Measurements from ENCODE around the gene HOXA7.

Gene HOXA7

DNA sequence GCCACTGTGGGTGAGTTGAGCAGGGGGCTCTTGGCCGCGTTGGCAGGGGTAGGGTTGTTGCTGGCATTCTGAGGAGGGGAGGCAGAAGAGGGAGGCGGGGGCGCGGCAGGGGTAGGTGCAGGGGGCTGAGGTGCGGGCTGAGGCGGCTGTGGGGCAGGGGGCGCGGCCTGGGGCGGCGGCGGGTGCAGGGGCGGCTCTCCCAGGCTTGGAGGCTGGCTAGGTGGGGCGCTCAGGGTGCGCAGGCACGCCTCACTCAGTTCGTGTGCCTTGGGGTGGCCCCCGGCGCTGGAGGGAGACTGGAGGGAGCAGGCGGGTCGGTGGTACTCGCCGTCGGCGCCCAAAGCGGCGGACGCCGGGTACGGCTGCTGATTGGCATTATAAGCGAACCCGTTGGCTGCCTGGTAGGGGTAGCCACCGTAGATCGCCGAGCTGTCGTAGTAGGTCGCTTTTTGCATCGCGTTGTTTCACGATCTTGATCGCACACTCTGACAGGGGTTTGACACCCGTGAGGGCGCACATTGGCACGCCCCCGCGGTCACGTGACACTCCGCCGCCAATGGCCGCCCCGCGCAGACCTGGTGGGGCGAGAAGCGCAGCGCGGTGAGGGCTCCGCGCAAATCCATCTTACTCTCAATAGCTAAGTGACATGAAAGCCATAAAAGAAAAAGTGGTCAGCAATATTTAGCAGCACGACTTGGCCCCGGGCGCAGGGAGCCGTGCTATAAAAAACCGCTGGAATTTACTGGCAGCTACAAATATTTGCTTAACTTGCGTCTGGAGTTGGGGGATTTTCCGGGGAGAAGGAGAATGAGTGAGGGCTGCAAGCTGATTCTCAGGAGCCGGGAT, 46.1 kb downstream of the HOXA7 start:
- in situ Hi-C loops (cut with MboI; ENCODE audit: low sequenced_read_pairs, unreplicated experiment): no loop called here
- TF ChIP-seq, protein P1, sequence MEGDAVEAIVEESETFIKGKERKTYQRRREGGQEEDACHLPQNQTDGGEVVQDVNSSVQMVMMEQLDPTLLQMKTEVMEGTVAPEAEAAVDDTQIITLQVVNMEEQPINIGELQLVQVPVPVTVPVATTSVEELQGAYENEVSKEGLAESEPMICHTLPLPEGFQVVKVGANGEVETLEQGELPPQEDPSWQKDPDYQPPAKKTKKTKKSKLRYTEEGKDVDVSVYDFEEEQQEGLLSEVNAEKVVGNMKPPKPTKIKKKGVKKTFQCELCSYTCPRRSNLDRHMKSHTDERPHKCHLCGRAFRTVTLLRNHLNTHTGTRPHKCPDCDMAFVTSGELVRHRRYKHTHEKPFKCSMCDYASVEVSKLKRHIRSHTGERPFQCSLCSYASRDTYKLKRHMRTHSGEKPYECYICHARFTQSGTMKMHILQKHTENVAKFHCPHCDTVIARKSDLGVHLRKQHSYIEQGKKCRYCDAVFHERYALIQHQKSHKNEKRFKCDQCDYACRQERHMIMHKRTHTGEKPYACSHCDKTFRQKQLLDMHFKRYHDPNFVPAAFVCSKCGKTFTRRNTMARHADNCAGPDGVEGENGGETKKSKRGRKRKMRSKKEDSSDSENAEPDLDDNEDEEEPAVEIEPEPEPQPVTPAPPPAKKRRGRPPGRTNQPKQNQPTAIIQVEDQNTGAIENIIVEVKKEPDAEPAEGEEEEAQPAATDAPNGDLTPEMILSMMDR (IDR thresholded peaks at IDR 0.05; ENCODE audit: borderline replicate concordance, control extremely low read depth, extremely low read depth, insufficient read depth, missing control alignments): no peak
- DNase-seq (ENCODE audit: low spot score): no peak

DNA sequence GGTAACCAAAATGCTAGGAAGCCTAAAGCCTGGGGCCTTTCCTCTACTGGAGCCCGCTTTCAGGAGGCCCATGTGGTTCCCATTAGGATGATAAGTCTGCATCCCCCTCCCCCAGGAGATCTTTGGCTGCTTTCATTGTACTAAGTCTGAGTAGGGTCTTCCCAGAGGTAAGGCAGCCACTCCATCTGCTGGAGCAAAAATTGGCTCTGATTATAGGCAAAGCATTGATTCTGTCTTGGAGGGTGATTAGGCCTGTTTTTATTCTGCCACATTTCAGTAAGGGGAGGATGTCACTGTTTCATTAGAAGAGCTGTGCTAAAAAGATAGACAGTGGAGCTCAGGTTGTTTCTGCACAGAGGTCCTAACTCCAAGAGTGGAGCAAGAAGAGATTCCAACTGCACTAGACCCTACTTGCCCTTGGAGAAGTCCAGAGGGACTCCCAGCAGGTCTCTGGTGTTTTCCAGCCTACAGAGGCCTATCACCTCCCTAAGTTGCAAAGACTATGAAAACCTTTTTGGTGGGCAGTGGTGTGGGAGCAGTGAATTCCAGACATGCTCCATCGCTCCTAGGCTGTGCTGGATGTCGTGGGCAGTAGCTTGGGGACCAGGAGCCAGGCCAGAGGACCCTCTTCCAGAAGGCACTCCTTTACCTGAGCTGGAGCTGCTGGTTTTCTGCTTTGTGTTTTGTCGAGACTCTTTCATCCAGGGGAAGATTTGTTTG, 46.8 kb downstream of the HOXA7 start:
- in situ Hi-C loops (cut with MboI; ENCODE audit: low sequenced_read_pairs, unreplicated experiment): no loop called here
- TF ChIP-seq, protein P1 (IDR thresholded peaks at IDR 0.05; ENCODE audit: borderline replicate concordance, control extremely low read depth, extremely low read depth, insufficient read depth, missing control alignments): no peak
- DNase-seq (ENCODE audit: low spot score): no peak

DNA sequence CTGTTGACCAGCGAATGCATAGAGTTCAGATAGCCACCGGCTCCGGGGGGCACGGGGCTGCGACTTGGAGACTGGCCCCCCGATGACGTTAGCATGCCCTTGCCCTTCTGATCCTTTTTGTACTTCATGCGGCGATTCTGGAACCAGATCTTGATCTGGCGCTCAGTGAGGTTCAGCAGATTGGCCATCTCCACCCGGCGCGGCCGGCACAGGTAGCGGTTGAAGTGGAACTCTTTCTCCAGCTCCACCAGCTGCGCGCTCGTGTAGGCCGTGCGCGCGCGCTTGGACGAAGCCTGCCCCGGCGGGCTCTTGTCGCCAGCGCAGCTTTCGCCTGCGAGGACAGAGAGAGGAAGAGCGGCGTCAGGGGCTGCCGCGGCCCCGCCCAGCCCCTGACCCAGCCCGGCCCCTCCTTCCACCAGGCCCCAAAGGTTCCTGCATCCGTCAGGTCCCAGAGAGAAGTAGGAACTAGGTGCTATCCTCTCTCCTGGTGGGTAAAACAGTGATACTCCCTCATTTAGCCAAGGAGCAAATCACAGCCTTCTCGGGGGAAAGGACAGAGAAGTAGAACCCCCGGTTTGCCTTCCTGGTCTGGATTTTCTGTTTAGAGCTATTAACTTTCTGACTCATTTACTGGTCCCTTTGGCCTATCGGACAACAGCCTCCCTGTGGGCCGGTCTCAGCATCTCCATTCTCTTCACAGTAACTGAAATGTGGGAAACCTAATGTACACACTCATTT, 47.9 kb downstream of the HOXA7 start:
- DNase-seq (ENCODE audit: low spot score): no peak
- TF ChIP-seq, protein P1 (IDR thresholded peaks at IDR 0.05; ENCODE audit: borderline replicate concordance, control extremely low read depth, extremely low read depth, insufficient read depth, missing control alignments): no peak
- in situ Hi-C loops (cut with MboI; ENCODE audit: low sequenced_read_pairs, unreplicated experiment): no loop called here

DNA sequence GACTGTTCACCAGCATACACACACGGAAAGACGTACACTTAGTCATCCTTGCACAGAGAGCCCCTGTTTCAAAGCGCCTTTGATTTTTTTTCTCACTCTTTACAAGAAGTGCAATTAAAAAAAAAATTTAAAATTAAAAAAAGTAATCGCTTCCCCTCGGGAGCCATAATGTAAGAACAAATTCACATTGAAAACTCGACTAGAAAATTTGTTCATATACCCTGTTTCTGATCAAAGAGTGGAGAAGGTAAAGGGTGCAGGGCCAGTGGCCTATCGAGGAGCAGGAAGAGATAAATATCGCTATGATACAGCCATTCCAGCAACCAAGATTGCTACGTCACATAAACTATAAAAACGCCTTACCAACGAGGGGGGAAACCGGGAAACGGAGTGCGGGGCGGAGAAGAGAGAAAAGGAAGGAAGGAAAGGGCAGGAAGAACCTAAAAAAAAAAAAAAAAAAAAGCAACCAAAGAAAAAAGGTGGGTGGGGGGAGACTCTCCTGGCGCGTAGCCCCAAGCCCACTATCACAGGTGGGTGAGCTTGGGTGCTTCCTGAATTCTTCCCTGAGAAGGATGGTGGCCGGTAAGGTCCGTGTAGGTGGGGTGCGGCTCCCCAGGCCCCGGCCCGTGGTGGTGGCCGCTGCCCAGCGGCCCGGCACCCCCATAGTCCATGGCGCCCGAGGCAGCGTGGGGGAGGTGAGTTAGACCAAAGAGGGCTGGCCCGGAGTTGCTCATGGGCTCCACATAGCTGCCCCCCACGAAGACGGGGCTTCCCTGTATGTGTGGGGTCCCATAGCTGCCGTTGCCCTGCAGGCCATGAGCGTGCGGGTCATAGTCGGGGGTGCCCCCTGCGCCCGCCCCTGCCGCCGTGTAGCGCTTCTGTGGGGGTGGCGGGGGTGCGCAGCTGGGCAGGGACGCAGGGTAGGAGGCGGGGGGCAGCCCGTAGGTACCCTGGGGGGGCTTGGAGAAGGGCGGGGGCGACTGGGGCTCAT, 48.8 kb downstream of the HOXA7 start:
- TF ChIP-seq, protein P1 (IDR thresholded peaks at IDR 0.05; ENCODE audit: borderline replicate concordance, control extremely low read depth, extremely low read depth, insufficient read depth, missing control alignments): no peak
- in situ Hi-C loops (cut with MboI; ENCODE audit: low sequenced_read_pairs, unreplicated experiment): no loop called here
- DNase-seq (ENCODE audit: low spot score): no peak

DNA sequence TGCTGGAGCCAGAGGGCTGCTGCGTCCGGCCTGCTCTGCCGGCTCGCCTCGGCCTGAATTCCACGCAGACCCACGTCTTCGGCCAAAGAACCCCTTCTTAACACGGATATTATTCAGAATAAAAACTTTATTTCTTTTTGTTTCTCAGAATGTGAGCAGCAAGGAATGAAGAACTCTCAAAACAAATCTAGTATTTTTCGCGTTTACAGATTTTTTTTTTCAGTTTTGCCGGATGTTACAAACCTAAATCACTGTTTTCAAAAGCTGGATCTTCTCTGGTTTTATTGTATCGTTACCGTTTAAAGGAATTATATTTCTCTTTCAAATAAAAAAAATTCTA, 49.6 kb downstream of the HOXA7 start:
- in situ Hi-C loops (cut with MboI; ENCODE audit: low sequenced_read_pairs, unreplicated experiment): no loop called here
- DNase-seq (ENCODE audit: low spot score): no peak
- TF ChIP-seq, protein P1 (IDR thresholded peaks at IDR 0.05; ENCODE audit: borderline replicate concordance, control extremely low read depth, extremely low read depth, insufficient read depth, missing control alignments): no peak

All from GM13976 (cell line).